ENCODE results near the gene CDC42. TPM values are rescaled to one million over a fixed set of nuclear protein-coding genes. Genes with fewer than 3 reads are reported as not detected.

CDC42 gene
- total RNA-seq, 1 experiment from 2014 or later = 217 TPM

- intact Hi-C loops (cut with micrococcal nuclease) = no loop called here
- Histone ChIP-seq H3K79me2 (ENCODE audit: insufficient read depth, low read length) (peaks cover 59% of the 10 kb centered on the region), H3K4me1 (ENCODE audit: control insufficient read depth in 1 of 2, insufficient read depth in 2 of 2, low read length in 2 of 2) (no peaks in the 10 kb centered on the region), H3K9ac (ENCODE audit: low read length) (no peak overlapping the region), H3K4me3 (replicated peaks in 1 of 2; ENCODE audit: low read depth in 1 of 2, low read length in 2 of 2) (no peak overlapping the region), H2AFZ (ENCODE audit: low read depth, low read length, poor library complexity, severe bottlenecking) (no peak overlapping the region), H3K9me2 (ENCODE audit: insufficient read depth) (no peaks in the 10 kb centered on the region), H3K9me3 (ENCODE audit: control insufficient read depth in 1 of 2, insufficient read depth in 1 of 2, low read depth in 1 of 2, low read length in 2 of 2) (no peaks in the 10 kb centered on the region), H3K36me3 (ENCODE audit: control insufficient read depth in 1 of 2, insufficient read depth in 2 of 2, low read length in 2 of 2) (peaks cover 0 to 11% of the 10 kb centered on the region in 2 experiments; a peak in 3 of 4 replicates), H3K27ac (ENCODE audit: low read depth, low read length) (no peak overlapping the region), H4K20me1 (ENCODE audit: insufficient read depth) (peaks cover 21% of the 10 kb centered on the region), H3K4me2 (ENCODE audit: low read length) (no peak overlapping the region), H3K27me3 (ENCODE audit: insufficient read depth, low read length) (no peaks in the 10 kb centered on the region)
- no peak for ATAC-seq
- ChIA-PET RAD21 (ENCODE audit: low non-redundant PET in 1 of 2, low total read pairs in 2 of 2, uncharacterized antibody in 2 of 2, unreplicated experiment in 2 of 2) (no interaction called here), POLR2A (no interaction called here), CTCF (no interaction called here)
- no TSS peak for BruUV-seq (replicated peaks)
- TF ChIP-seq YY1 (IDR thresholded peaks at IDR 0.05; ENCODE audit: extremely low read depth, insufficient replicate concordance, low read depth, low read length) (no peak), POLR2A (IDR thresholded peaks at IDR 0.05; ENCODE audit: borderline replicate concordance, extremely low read depth, insufficient read depth, insufficient read length) (no peak), ZNF274 (IDR thresholded peaks at IDR 0.05; ENCODE audit: low read depth, low read length) (no peak), POLR2AphosphoS5 (IDR thresholded peaks at IDR 0.05; ENCODE audit: low read depth, low read length) (no peak), RAD21 (IDR thresholded peaks at IDR 0.05; ENCODE audit: low read depth) (no peak), FOSL1 (IDR thresholded peaks at IDR 0.05; ENCODE audit: low read depth) (no peak), JUND (IDR thresholded peaks at IDR 0.05) (no peak), ZBTB33 (IDR thresholded peaks at IDR 0.05; ENCODE audit: extremely low read depth, insufficient replicate concordance, low read length) (no peak), EZH2phosphoT487 (IDR thresholded peaks at IDR 0.05; ENCODE audit: borderline replicate concordance) (no peak)
- DNase-seq (ENCODE audit: low read depth, low spot score) = no peak
These were observed 47.7 kb downstream of the CDC42 start for GRCh38 chr1:22100168-22100567.
